GM23248 (cell line): ENCODE measurements around the gene TMEM204. TPM values are rescaled to one million over a fixed set of nuclear protein-coding genes. Genes with fewer than 3 reads are reported as not detected.

ENCODE experiments used
- DNase-seq: peaks from one replicate; pipeline ENCODE4 v3.0.0-alpha.2; 2015
- H2AFZ ChIP-seq: fragments of 200-600 bp; sonication (generic); 2 replicates; pipeline ENCODE4 v1.6.1; 2016; ENCODE audit warnings: antibody characterized with exemption
- H3F3A ChIP-seq: fragments of 200-600 bp; sonication (generic); 2 replicates; pipeline ENCODE4 v1.6.1; 2016; ENCODE audit warnings: mild to moderate bottlenecking, antibody characterized with exemption, mixed run types; ENCODE audit not compliant: insufficient read depth
- H3K27ac ChIP-seq: fragments of 200-600 bp; sonication (generic); 2 replicates; pipeline ENCODE4 v1.5.1; 2016; ENCODE audit warnings: mild to moderate bottlenecking
- H3K27me3 ChIP-seq: fragments of 200-600 bp; sonication (generic); replicated peaks from 2 replicates; pipeline ENCODE4 v1.6.1; 2016; ENCODE audit warnings: mild to moderate bottlenecking; ENCODE audit not compliant: insufficient read depth
- H3K36me3 ChIP-seq: fragments of 200-600 bp; sonication (generic); 2 replicates; pipeline ENCODE4 v1.6.1; 2016; ENCODE audit warnings: low read depth, mild to moderate bottlenecking
- H3K4me1 ChIP-seq: fragments of 200-600 bp; sonication (generic); 2 replicates; pipeline ENCODE4 v1.6.1; 2016; ENCODE audit warnings: mild to moderate bottlenecking; ENCODE audit not compliant: insufficient read depth
- H3K4me2 ChIP-seq: fragments of 200-600 bp; sonication (generic); one replicate; pipeline ENCODE4 v1.6.1; 2016; ENCODE audit warnings: mild to moderate bottlenecking; ENCODE audit not compliant: unreplicated experiment
- H3K4me3 ChIP-seq: fragments of 200-600 bp; sonication (generic); 2 replicates; pipeline ENCODE4 v1.5.1; 2016; ENCODE audit warnings: mild to moderate bottlenecking
- H3K79me2 ChIP-seq: fragments of 200-600 bp; sonication (generic); 2 replicates; pipeline ENCODE4 v1.6.1; 2016; ENCODE audit warnings: mild to moderate bottlenecking; ENCODE audit not compliant: insufficient read depth
- H3K9ac ChIP-seq: fragments of 200-600 bp; sonication (generic); 2 replicates; pipeline ENCODE4 v1.6.1; 2016; ENCODE audit warnings: mild to moderate bottlenecking
- H3K9me2 ChIP-seq: fragments of 200-600 bp; sonication (generic); 2 replicates; pipeline ENCODE4 v1.6.1; 2016; ENCODE audit warnings: mixed run types, mild to moderate bottlenecking, moderate library complexity; ENCODE audit not compliant: insufficient read depth
- H3K9me3 ChIP-seq: fragments of 200-600 bp; sonication (generic); one replicate; pipeline ENCODE4 v1.6.1; 2017; ENCODE audit warnings: low read depth
- H4K20me1 ChIP-seq: fragments of 200-600 bp; sonication (generic); 2 replicates; pipeline ENCODE4 v1.6.0; 2016; ENCODE audit not compliant: insufficient read depth
- EZH2 ChIP-seq: fragments of 200-600 bp; sonication (generic); IDR thresholded peaks from 2 replicates; pipeline ENCODE4 v1.6.1; 2018; ENCODE audit warnings: antibody characterized with exemption, mild to moderate bottlenecking; ENCODE audit not compliant: insufficient read depth, poor library complexity, severe bottlenecking
- EZH2phosphoT487 ChIP-seq: fragments of 200-600 bp; sonication (generic); IDR thresholded peaks from 2 replicates; pipeline ENCODE4 v1.6.1; 2018; ENCODE audit warnings: antibody characterized with exemption, moderate library complexity, mild to moderate bottlenecking, low read depth; ENCODE audit not compliant: insufficient read depth
- WGBS, 2 experiments: methylation state at CpG; one replicate each; pipeline ENCODE4 v1.1.6; 2015 to 2017; ENCODE audit warnings: low lambda C conversion rate in 2 of 2, low coverage in 1 of 2; ENCODE audit errors: missing lambda C conversion rate in 2 of 2; 5-methylcytosine and 5-hydroxymethylcytosine counted together
- in situ Hi-C: fragments of 300-500 bp; cut with MboI; formaldehyde crosslinking; loops from 2 replicates; pipeline ENCODE4 v1.15.0; 2020
- polyA plus RNA-seq: library from polyadenylated mRNA; unstranded; fragments of >200 nt; fragmentation: Nextera tagmentation; extraction: Ambion mirVana; gene quantifications from 2 replicates; pipeline ENCODE4 v1.2.1, GENCODE V29; 2016
- total RNA-seq: library from RNA; depleted of rRNA; stranded (reverse); fragments of >200 nt; shearing (Covaris generic); gene quantifications from 2 replicates; pipeline ENCODE4 v1.2.3, GENCODE V29; 2014

TMEM204 gene
- total and polyA plus RNA-seq, 2 experiments from 2014 or later: 26.0 to 40.0 TPM

GRCh38 chr16:1501630-1502029, 31.8 kb upstream of the TMEM204 start:
- H3K4me3 ChIP-seq: no peak overlapping the region
- no peak overlapping the region for H3K9ac ChIP-seq
- no peaks in the 10 kb centered on the region for H3K27me3 ChIP-seq
- TF ChIP-seq EZH2phosphoT487 (no peak), EZH2 (no peak)
- H4K20me1 ChIP-seq: no peaks in the 10 kb centered on the region
- no peak overlapping the region for H3K27ac ChIP-seq
- no peaks in the 10 kb centered on the region for H3K4me1 ChIP-seq
- in situ Hi-C loops: no loop called here
- H3F3A ChIP-seq: no peaks in the 10 kb centered on the region
- H3K79me2 ChIP-seq: 0 out of 2 replicates have a peak, but pooled peaks cover 3% of the 10 kb centered on the region
- no peak overlapping the region for H3K4me2 ChIP-seq
- no peaks in the 10 kb centered on the region for H3K9me3 ChIP-seq
- 92 to 94% methylated on average over 20 to 23 of the region's 23 CpGs for WGBS, 2 experiments
- H3K9me2 ChIP-seq: no peaks in the 10 kb centered on the region
- peaks cover 7% of the 10 kb centered on the region; the same call in 1 of the 2 replicates for H3K36me3 ChIP-seq
- no peak overlapping the region for H2AFZ ChIP-seq
- DNase-seq: no peak

GRCh38 chr16:1502092-1503004, 31.1 kb upstream of the TMEM204 start:
- H3K79me2 ChIP-seq: no peaks in the 10 kb centered on the region
- TF ChIP-seq EZH2phosphoT487 (no peak), EZH2 (no peak)
- H3K27me3 ChIP-seq: no peaks in the 10 kb centered on the region
- DNase-seq: no peak
- H3K9me2 ChIP-seq: no peaks in the 10 kb centered on the region
- in situ Hi-C loops: no loop called here
- no peak overlapping the region for H2AFZ ChIP-seq
- H3K4me2 ChIP-seq: no peak overlapping the region
- H3K36me3 ChIP-seq: peaks cover 7% of the 10 kb centered on the region; the same call in 1 of the 2 replicates
- no peak overlapping the region for H3K9ac ChIP-seq
- H4K20me1 ChIP-seq: no peaks in the 10 kb centered on the region
- no peaks in the 10 kb centered on the region for H3F3A ChIP-seq
- H3K27ac ChIP-seq: no peak overlapping the region
- H3K4me3 ChIP-seq: no peak overlapping the region
- WGBS, 2 experiments: 96% methylated on average over 35 to 42 of the region's 42 CpGs
- H3K9me3 ChIP-seq: no peaks in the 10 kb centered on the region
- no peaks in the 10 kb centered on the region for H3K4me1 ChIP-seq

- no peaks in the 10 kb centered on the region for H3F3A ChIP-seq
- no peaks in the 10 kb centered on the region for H3K9me2 ChIP-seq
Observed at GRCh38 chr16:1503110-1503955, 30.1 kb upstream of the TMEM204 start.

GRCh38 chr16:1505073-1505844, 28.2 kb upstream of the TMEM204 start:
- Histone ChIP-seq H3K4me2 (no peak overlapping the region), H3K4me3 (no peak overlapping the region), H4K20me1 (no peaks in the 10 kb centered on the region), H3K27ac (no peak overlapping the region), H3K9me3 (no peaks in the 10 kb centered on the region), H3K27me3 (no peaks in the 10 kb centered on the region), H3K79me2 (no peaks in the 10 kb centered on the region), H3K36me3 (peaks cover 7% of the 10 kb centered on the region; the same call in 1 of the 2 replicates), H2AFZ (no peak overlapping the region), H3F3A (no peaks in the 10 kb centered on the region), H3K9ac (no peak overlapping the region), H3K4me1 (no peaks in the 10 kb centered on the region), H3K9me2 (no peaks in the 10 kb centered on the region)
- DNase-seq: no peak
- 94 to 97% methylated on average over 26 to 35 of the region's 37 CpGs for WGBS, 2 experiments
- in situ Hi-C loops: no loop called here
- TF ChIP-seq EZH2: no peak
- no peak for TF ChIP-seq EZH2phosphoT487

More at GRCh38 chr16:1503110-1503955, 30.1 kb upstream of the TMEM204 start:
- H3K27ac ChIP-seq: no peak overlapping the region
- no peak overlapping the region for H2AFZ ChIP-seq
- H3K9me3 ChIP-seq: no peaks in the 10 kb centered on the region
- no peaks in the 10 kb centered on the region for H4K20me1 ChIP-seq
- peaks cover 7% of the 10 kb centered on the region; the same call in 1 of the 2 replicates for H3K36me3 ChIP-seq
- WGBS, 2 experiments: 96 to 98% methylated on average over 37 of the region's 37 CpGs
- no peak overlapping the region for H3K4me3 ChIP-seq
- in situ Hi-C loops: no loop called here
- TF ChIP-seq EZH2phosphoT487: no peak
- TF ChIP-seq EZH2: no peak
- DNase-seq: no peak
- H3K27me3 ChIP-seq: no peaks in the 10 kb centered on the region
- no peak overlapping the region for H3K9ac ChIP-seq
- no peaks in the 10 kb centered on the region for H3K79me2 ChIP-seq
- H3K4me1 ChIP-seq: no peaks in the 10 kb centered on the region
- no peak overlapping the region for H3K4me2 ChIP-seq
